Umbilical cord (tissue), 2 donors: Measurements from ENCODE around the gene CTDSP2. TPM values are rescaled to one million over a fixed set of nuclear protein-coding genes. Genes with fewer than 3 reads are reported as not detected.
"Not testable (repeated sequence)": the region's sequence is repeated elsewhere in the genome, so short reads cannot be mapped to it uniquely, and the experiment has no call there.

ENCODE experiments used
- DNase-seq: peaks from one replicate; pipeline ENCODE4 v3.0.0-alpha.2; 2015; ENCODE audit warnings: low spot score
- total RNA-seq: library from RNA; depleted of rRNA; stranded (reverse); fragments of >200 nt; gene quantifications from one replicate; pipeline ENCODE4 v1.2.3, GENCODE V29; 2014; ENCODE audit warnings: low replicate concordance; ENCODE audit not compliant: insufficient read depth

Gene CTDSP2
- total RNA-seq, 1 donor from 2014 or later: 68.4 TPM

DNA sequence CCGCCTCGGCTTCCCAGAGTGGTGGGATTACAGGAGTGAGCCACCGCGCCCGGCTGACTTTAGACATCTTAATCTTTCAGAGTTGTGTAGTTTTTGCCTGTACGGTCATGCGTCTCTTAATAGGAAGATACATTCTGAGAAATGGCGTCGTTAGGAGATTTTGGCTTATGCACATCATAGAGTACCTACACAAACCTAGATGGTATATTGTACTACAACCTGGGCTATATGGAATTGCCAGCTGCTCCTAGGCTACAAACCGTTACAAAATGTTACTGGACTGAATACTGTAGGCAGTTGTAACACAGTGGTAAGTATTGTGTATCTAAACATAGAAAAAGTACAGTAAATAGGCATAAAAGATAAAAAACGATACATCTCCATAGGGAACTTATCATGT is 62.7 kb downstream of the CTDSP2 start:
- DNase-seq: no peak

DNA sequence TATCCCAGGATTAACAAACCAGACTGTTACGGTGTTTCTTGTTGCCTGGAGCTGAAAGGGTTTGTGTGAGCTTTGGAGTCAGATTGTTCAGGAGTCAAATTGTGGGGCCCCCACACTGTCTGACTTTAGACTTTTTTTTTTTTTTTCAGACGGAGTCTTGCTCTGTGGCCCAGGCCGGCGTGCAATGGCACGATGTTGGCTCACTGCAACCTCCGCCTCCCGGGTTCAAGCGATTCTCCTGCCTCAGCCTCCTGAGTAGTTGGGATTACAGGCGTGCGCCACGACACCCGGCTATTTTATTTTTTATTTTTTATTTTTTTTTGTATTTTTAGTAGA is 63.1 kb downstream of the CTDSP2 start:
- no peak for DNase-seq

DNA sequence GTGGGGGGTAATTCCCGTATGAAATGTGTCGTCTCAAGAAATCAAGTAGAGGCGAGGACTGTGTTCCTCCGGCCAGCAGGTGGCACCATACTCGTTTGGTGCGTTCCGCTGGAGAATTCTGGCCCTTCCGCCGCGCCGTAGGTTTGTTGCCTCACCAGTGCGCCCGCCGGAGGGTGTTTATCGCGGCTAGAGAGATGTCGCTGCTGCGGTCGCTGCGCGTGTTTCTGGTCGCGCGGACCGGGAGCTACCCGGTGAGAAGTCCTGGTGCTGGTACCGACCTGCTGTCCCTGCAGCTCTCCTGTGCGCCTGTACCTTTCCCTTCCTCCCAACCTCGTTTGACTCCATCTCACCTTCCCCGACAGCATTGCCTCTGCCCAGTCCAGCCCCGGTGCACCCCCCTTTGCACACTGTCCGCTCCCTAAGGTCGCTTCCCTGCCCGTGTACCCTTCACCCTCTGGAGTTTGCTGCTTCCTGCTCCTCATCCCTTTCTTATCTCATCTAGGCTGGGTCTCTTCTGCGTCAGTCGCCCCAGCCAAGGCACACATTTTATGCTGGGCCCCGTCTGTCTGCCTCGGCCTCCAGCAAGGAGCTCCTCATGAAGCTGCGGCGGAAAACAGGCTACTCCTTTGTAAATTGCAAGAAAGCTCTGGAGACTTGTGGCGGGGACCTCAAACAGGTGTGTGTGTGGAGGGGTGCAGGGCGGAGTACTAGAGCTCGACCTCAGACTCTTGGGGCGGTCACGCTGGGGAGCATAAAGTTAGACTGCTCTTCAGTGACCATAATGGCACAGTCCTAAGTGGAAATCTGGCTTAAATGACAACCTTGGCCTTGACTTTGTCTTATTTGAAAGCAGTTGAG is 63.7 kb downstream of the CTDSP2 start, which contains the start of gene TSFM:
Gene TSFM (plus strand): TSS at position 180 of the 858 bp plus-strand sequence. CDS start 15 bp downstream, at position 195.
- DNase-seq: peak; percentile 96

DNA sequence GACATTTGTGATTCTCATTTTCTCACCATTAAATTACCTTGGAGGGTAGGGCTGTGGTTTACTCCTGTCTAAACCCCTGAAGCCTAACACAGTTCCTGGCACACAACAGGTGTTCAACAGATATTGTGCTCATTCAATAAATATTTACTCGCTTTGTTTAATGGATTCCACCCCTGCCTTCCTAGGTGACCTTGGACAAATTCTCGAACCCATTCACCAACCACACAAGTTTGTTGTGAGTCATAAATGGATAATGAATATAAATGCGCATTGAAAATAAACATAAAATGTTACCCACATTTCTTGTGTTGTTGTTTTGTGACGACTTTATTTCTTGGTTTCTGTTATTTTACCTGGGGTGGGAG is 64.3 kb downstream of the CTDSP2 start:
- no peak for DNase-seq

DNA sequence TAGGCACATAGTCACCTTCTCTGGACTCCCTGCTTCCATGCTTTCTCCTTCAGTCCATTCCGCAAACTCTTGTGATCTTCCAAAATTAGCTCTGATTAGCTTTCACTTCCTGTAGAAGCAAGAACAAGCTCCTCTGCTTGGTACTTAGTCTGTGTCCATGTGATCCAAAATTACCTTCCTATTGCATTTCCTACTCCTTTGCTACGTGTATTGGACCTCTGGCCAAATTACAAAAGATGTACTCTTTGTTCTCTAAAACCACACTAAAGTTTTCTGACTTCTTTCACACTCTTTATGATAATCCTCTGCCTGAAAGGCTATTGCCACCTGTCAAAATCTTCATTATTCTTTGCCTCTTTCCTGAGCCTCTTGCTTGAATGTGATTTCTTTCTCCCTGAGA is 64.7 kb downstream of the CTDSP2 start:
- DNase-seq: no peak

DNA sequence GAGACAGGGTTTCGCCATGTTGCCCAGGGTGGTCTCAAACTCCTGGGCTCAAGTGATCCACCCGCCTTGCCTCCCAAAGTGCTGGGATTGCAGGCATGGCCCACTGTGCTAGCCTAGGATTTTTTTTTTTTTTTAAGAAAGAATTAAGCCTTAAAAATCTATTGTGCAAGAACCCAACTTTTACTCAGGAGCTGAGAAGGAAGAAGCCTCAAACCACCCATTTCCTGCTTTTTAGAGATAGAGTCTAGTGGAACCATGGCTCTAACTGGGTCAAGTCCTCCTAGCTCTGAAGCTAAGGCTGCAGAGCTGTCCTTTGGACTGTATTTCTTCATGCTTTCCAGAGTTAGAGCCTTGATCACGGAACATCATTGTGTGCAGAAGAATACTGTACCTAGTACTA is 65.3 kb downstream of the CTDSP2 start:
- DNase-seq: no peak

DNA sequence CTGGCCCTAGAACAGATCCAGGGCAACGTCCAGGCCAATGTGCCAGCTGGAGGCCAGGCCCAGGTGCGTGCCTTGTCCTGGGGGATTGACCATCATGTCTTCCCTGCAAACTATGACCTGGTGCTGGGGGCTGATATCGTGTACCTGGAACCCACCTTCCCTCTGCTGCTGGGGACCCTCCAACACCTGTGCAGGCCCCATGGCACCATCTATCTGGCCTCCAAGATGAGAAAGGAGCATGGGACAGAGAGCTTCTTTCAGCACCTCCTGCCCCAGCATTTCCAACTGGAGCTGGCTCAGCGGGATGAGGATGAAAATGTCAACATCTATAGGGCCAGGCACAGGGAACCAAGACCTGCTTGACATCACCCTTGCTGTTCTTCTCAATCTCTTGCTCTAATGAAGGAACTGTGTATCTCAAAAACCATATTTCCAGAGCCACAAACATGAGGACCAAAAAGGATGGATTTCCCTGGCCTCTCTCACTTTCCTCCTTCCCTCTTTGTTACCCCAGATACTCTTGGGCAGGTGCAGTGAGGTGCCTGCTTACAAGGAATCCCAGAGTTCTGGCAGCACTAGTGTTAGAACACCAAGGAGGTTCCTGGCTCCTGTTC is 66.1 kb downstream of the CTDSP2 start:
- DNase-seq: no peak

DNA sequence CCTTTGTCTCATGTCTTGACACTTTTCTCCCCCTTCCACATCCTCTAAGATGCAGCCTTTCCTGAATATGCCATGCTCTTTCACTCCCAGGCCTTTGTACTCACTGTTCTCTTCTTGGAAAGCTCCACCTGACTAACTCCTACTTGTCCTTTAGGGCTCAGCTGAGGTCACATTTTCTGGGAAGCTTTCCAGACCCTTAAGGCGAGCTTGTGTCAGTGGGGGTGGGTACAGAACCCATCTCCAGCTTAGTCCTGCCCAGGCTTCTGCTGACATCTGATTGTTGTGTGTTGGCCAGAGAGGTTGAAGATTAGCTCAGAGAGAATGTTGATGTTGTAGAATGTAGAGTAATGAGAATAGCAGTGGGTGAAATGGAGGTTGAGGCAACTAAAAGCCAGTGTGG is 66.8 kb downstream of the CTDSP2 start:
- DNase-seq: no peak

DNA sequence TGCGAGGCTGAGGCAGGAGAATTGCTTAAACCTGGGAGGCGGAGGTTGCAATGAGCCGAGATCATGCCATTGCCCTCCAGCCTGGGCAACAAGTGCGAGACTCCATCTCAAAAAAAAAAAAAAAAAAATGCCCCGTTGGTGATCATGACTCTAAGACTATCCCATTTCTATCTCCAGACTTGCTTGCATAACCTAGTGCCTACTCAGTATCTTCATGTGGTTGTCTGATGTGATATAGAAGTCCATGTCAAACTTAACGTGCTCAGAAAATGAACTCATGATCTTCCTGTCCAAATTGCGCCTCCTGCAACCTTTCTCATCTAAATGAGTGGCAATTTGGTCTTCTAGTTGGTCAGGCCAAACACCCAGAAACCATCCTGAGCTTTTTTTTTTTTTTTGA is 68.6 kb downstream of the CTDSP2 start:
- DNase-seq: no peak

DNA sequence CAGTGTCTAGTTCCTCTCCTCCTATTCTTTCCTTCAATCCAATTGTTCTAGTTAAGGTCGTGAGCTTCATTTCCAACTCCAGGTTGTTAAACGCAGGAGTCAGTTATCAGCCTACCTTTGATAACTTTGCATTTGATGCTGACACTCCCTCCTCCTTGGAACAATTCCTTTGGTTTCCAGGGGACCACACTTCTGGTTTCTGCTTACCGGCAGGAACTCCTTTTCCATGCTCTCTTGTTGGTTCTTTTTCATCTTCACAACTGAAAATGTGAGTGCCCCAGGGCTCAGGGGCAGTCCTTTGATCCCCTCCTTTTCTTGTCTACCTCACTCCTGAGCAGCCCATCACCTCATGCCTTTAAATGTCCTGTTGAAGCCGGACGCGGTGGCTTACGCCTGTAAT is 69.2 kb downstream of the CTDSP2 start:
- no peak for DNase-seq

DNA sequence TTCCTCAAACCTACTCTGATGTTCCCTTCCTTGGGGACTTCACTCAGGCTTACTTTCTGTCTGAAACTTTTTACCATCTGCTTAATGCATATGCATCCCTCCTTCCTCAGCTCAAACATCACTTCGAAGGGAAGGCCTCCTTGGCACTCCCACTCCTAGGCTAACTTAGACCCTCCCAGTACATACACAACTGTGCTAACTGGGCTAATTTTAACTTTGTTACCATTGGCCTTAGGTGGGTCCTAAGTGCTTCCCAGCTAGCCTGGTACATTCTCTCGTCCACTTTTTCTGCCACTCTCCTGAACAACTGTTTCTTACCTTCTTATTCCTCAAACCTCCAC is 70.3 kb downstream of the CTDSP2 start:
- DNase-seq: no peak

DNA sequence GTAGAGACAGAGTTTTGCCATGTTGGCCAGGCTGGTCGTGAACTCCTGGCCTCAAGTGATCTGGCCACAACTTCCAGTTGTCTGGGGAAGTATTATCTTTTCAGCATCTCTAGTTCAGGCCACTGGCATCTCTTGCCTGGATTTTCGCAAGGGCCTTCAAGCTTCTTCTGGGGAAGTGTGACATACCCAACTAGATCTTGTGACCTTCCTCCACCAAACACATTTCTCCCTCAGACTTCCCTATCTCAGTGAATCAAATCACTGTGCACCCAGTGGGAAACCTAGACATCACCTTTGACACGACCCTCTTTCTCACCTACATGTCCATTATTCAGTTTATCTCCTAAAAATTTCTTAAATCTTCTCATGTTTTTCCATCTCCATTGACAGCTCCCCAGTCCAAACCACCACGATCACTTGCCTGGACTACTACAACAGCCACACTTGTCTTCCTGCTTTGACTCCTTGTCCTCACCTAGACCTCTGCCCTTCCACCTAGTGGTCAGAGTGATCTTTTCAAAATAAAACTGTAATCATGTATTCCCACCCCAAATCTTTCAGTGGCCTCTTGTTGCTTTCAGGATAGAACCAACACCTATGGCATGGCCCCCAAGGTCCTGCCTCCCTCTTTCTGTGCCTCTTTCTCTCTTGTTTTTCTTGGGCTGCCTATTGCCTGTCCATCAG is 70.8 kb downstream of the CTDSP2 start:
- no peak for DNase-seq

DNA sequence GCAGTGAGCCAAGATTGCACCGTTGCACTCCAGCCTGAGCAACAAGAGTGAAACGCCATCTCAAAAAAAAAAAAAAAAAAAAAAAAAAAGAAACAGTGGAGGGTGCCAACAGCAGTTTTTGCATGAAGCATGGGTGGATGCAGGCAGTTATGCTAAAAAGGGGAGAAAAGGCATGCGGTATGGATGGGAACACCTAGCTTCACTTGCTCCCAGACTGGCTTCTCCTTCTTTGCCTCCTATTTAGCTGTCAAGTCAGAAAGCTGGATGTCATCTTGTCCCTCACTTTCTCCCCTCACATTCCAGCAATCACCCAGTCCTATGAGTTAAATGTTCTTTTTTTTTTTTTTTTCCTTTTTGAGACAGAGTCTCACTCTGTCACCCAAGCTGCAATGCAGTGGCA is 71.5 kb downstream of the CTDSP2 start:
- no peak for DNase-seq

DNA sequence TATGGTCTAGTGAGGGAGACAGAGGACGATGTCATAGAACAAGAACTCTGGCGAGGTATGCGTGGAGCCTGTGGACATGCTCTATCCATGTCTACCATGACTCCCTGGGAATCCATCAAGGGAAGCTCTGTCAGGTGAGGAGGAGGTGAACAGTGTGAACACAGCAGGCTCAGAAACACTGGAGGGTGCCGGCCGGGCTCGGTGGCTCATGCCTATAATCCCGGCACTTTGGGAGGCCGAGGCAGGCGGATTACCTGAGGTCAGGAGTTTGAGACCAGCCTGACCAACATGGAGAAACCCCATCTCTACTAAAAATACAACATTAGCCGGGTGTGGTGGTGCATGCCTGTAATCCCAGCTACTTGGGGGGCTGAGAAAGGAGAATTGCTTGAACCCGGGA is 71.9 kb downstream of the CTDSP2 start:
- not testable (repeated sequence) for DNase-seq

DNA sequence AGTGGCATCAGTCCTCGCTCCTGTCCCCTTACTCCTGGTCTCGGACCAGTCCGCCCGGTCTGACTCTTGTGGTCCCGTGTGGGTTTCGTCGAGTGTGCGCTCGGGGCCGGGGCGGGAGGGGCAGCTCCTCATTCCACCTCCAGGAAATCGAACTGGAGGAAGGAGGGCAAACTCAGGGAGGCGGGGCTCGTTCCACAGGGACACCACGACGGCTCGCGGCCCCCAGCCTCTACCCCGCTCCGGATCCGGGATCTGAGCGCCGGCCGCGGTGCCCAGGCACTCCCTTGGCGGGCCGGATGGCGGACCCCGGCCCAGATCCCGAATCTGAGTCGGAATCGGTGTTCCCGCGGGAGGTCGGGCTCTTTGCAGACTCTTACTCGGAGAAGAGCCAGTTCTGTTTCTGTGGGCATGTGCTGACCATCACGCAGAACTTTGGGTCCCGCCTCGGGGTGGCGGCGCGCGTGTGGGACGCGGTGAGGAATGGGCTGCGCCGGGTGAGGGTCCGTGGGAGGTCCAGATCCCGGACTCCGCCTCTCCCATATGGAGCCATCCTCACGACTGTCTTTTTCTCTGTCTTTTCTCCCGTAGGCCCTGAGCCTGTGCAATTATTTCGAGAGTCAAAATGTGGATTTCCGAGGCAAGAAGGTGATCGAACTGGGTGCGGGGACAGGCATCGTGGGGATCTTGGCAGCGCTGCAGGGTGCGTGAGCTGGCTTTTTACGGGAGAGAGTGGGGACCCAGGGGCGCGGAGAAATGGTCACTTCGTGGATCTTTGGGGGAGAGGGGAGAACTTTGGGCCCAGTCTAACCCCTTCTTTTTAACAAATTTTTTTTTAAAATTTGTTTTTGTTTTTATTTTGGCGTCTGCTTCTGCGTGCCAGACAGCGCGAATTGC is 73.9 kb downstream of the CTDSP2 start, which contains the start of gene EEF1AKMT3:
Gene EEF1AKMT3 (plus strand): TSS at position 186 of the 894 bp plus-strand sequence. CDS start 111 bp downstream, at position 297.
- DNase-seq: peak; percentile 80

DNA sequence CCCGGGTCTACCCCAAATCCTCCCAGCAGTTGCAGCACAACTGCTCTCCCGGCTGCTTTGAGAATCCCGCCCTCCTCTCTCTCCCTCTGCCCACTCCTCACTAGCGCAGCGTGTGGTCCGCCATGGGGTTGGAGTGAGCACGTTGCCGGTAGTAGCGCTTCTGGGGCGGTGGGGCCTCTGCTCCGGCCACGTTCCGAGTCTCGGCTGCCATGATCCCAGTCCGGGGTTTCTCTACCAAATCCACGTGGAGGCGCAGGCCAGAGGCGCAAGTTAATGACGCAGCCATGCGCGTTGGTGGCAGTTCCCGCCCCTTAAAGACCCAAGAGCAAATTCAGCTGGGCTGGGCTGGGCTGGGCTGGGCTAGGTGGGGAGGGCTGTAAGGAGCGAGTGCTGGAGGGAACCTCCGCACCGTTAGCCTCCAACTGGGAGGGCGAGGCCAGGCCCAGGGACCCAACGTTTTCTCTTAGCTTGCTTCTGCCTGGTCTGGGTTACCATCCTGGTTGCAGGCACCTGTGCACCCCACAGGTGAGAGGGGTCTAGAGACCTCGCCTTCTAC is 74.6 kb downstream of the CTDSP2 start, which contains the start of gene METTL1:
Gene METTL1 (minus strand): TSS at position 233 of the 556 bp plus-strand sequence. CDS start 22 bp downstream, at position 211.
- DNase-seq: peak; percentile 99

DNA sequence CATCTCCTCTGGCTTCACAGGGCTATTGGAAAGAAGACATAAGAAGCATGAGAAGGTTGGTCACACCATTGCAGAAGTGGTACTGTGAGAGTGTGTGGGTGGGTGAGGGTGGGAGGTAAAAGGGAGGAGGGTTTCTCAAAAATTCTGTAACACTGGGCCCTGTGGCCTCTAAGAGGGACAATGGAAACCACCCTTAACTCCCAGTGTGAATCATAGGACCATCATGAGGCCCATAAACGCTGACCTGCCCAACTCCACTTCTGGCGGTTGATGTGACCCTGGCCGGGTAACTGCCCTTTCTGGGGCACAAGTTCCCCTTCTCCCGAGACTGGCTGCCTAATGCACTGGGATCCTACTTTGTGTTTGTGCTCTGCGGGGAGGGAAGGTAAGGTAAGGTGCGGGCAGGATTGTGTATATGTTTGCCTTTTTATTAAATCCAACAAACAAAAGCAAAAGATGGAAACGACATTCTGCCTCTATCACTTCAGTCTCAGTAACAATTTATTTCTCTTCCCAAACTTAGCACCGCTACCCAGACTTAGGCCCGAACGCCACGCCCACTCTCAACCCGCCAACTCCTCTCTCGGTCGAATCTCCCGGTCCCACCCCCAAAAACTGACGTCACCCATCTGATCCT is 75.2 kb downstream of the CTDSP2 start:
- DNase-seq: peak; percentile 96

DNA sequence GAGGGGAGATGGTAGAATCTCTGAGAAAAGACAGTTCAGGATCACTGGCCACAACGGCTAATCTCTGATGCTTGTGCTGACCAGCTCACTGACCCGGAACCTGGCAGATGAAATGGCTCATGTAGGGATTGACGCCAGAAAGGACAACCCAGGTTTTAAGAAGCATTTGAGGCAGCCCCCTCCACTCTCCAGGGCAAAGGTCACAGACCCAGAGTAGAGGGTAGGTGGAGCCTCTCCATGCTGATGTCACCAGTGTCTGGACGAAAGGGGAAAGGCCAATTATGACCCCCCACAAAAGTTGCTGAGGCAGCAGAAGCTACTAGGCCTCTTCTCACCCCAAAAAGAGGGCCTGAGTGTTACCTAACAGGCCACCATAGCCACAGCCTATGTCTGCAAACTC is 75.8 kb downstream of the CTDSP2 start:
- no peak for DNase-seq
